ENCODE results near the gene DARS1.

DARS1 gene

DNA sequence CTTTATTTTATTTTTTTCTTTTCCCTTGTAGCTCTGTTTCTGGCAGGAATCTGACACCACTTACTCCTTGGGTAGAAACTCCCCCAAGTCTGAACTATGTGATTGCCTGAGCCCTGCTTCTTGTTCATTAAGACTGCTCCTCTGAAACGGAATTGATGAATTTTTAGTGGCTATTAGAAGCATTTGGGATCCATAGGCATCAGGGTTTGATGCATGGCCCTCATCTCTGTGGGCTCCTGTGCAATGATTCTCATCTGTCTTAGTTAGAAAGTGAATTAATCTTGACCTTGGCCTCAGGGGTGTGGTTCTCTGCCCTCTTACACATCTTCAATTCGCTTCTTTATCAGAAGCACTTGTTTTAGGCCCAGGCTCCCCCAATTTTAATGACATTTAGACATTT lies 31.0 kb upstream of the DARS1 start:
- no peaks in the 10 kb centered on the region for H3K79me2 ChIP-seq (ENCODE audit: control insufficient read depth, insufficient read depth, low read length, unreplicated experiment)
- no peaks in the 10 kb centered on the region for H3K36me3 ChIP-seq (ENCODE audit: insufficient read depth, low read length)
- no peak overlapping the region for H3K4me3 ChIP-seq (ENCODE audit: low read depth, low read length)
- no peak overlapping the region for H2AFZ ChIP-seq (ENCODE audit: low read length, unreplicated experiment)
- peaks cover 51% of the 10 kb centered on the region for H3K27me3 ChIP-seq (ENCODE audit: insufficient read depth, low read length)
- no peak overlapping the region for H3K27ac ChIP-seq (ENCODE audit: low read depth, low read length)
- H3K4me1 ChIP-seq (ENCODE audit: control insufficient read depth, insufficient read depth, low read length, unreplicated experiment): no peaks in the 10 kb centered on the region

GRCh38 chr2:136015699-136016098 lies 30.3 kb upstream of the DARS1 start:
- H3K27me3 ChIP-seq (ENCODE audit: insufficient read depth, low read length): peaks cover 46% of the 10 kb centered on the region
- no peaks in the 10 kb centered on the region for H3K4me1 ChIP-seq (ENCODE audit: control insufficient read depth, insufficient read depth, low read length, unreplicated experiment)
- H2AFZ ChIP-seq (ENCODE audit: low read length, unreplicated experiment): no peak overlapping the region

GRCh38 chr2:136014411-136014810 lies 29.0 kb upstream of the DARS1 start:
- no peak overlapping the region for H2AFZ ChIP-seq (ENCODE audit: low read length, unreplicated experiment)
- H3K27ac ChIP-seq (ENCODE audit: low read depth, low read length): no peak overlapping the region
- H3K27me3 ChIP-seq (ENCODE audit: insufficient read depth, low read length): peaks cover 39% of the 10 kb centered on the region
- H3K4me1 ChIP-seq (ENCODE audit: control insufficient read depth, insufficient read depth, low read length, unreplicated experiment): no peaks in the 10 kb centered on the region
- no peaks in the 10 kb centered on the region for H3K79me2 ChIP-seq (ENCODE audit: control insufficient read depth, insufficient read depth, low read length, unreplicated experiment)
- H3K36me3 ChIP-seq (ENCODE audit: insufficient read depth, low read length): no peaks in the 10 kb centered on the region
- H3K4me3 ChIP-seq (ENCODE audit: low read depth, low read length): no peak overlapping the region

More at GRCh38 chr2:136015699-136016098, 30.3 kb upstream of the DARS1 start:
- Histone ChIP-seq H3K36me3 (ENCODE audit: insufficient read depth, low read length) (no peaks in the 10 kb centered on the region), H3K4me3 (ENCODE audit: low read depth, low read length) (no peak overlapping the region), H3K27ac (ENCODE audit: low read depth, low read length) (no peak overlapping the region), H3K79me2 (ENCODE audit: control insufficient read depth, insufficient read depth, low read length, unreplicated experiment) (no peaks in the 10 kb centered on the region)

GRCh38 chr2:136013955-136014354 lies 28.5 kb upstream of the DARS1 start:
- H3K79me2 ChIP-seq (ENCODE audit: control insufficient read depth, insufficient read depth, low read length, unreplicated experiment): no peaks in the 10 kb centered on the region
- H3K27ac ChIP-seq (ENCODE audit: low read depth, low read length): no peak overlapping the region
- peaks cover 37% of the 10 kb centered on the region for H3K27me3 ChIP-seq (ENCODE audit: insufficient read depth, low read length)
- H3K4me3 ChIP-seq (ENCODE audit: low read depth, low read length): no peak overlapping the region
- H2AFZ ChIP-seq (ENCODE audit: low read length, unreplicated experiment): no peak overlapping the region
- H3K36me3 ChIP-seq (ENCODE audit: insufficient read depth, low read length): no peaks in the 10 kb centered on the region
- H3K4me1 ChIP-seq (ENCODE audit: control insufficient read depth, insufficient read depth, low read length, unreplicated experiment): no peaks in the 10 kb centered on the region

DNA sequence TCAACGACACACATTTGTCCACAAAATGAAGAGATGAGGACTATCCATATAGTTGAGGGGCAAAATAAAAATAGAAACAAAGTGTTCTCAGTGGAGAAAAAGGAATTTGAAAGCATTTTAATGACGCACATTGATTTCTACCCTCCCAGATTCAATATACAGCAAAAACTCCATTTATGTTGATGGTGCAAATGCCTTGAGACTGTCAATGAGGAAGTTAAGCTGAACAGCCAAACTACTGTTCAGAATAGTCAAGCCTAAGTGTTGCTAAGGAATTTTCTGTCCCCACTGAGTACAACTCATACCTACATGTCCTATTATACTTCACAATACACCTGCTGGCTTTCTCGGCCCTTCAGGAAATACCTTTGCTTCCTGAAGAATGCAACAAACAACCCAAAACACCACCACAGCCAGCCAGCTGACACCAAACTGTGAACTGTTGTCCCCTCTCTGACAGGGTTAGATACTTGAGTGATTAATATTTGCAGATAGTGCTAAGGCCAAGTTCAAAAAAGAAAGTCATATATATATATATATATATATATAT lies 27.8 kb upstream of the DARS1 start:
- Histone ChIP-seq H3K27me3 (ENCODE audit: insufficient read depth, low read length) (peaks cover 37% of the 10 kb centered on the region), H2AFZ (ENCODE audit: low read length, unreplicated experiment) (no peak overlapping the region), H3K27ac (ENCODE audit: low read depth, low read length) (no peak overlapping the region), H3K36me3 (ENCODE audit: insufficient read depth, low read length) (no peaks in the 10 kb centered on the region), H3K4me3 (ENCODE audit: low read depth, low read length) (no peak overlapping the region), H3K4me1 (ENCODE audit: control insufficient read depth, insufficient read depth, low read length, unreplicated experiment) (no peaks in the 10 kb centered on the region), H3K79me2 (ENCODE audit: control insufficient read depth, insufficient read depth, low read length, unreplicated experiment) (no peaks in the 10 kb centered on the region)

GRCh38 chr2:136012315-136012714 lies 26.9 kb upstream of the DARS1 start:
- Histone ChIP-seq H3K4me1 (ENCODE audit: control insufficient read depth, insufficient read depth, low read length, unreplicated experiment) (no peaks in the 10 kb centered on the region), H3K36me3 (ENCODE audit: insufficient read depth, low read length) (no peaks in the 10 kb centered on the region), H3K27me3 (ENCODE audit: insufficient read depth, low read length) (peaks cover 37% of the 10 kb centered on the region), H2AFZ (ENCODE audit: low read length, unreplicated experiment) (no peak overlapping the region), H3K27ac (ENCODE audit: low read depth, low read length) (no peak overlapping the region), H3K79me2 (ENCODE audit: control insufficient read depth, insufficient read depth, low read length, unreplicated experiment) (no peaks in the 10 kb centered on the region), H3K4me3 (ENCODE audit: low read depth, low read length) (no peak overlapping the region)

- Histone ChIP-seq H3K36me3 (ENCODE audit: insufficient read depth, low read length) (no peaks in the 10 kb centered on the region), H3K4me3 (ENCODE audit: low read depth, low read length) (no peak overlapping the region), H3K4me1 (ENCODE audit: control insufficient read depth, insufficient read depth, low read length, unreplicated experiment) (no peaks in the 10 kb centered on the region), H3K79me2 (ENCODE audit: control insufficient read depth, insufficient read depth, low read length, unreplicated experiment) (no peaks in the 10 kb centered on the region), H3K27ac (ENCODE audit: low read depth, low read length) (no peak overlapping the region), H2AFZ (ENCODE audit: low read length, unreplicated experiment) (no peak overlapping the region), H3K27me3 (ENCODE audit: insufficient read depth, low read length) (peaks cover 24% of the 10 kb centered on the region)
These were observed 24.7 kb upstream of the DARS1 start for GRCh38 chr2:136010126-136010525.

DNA sequence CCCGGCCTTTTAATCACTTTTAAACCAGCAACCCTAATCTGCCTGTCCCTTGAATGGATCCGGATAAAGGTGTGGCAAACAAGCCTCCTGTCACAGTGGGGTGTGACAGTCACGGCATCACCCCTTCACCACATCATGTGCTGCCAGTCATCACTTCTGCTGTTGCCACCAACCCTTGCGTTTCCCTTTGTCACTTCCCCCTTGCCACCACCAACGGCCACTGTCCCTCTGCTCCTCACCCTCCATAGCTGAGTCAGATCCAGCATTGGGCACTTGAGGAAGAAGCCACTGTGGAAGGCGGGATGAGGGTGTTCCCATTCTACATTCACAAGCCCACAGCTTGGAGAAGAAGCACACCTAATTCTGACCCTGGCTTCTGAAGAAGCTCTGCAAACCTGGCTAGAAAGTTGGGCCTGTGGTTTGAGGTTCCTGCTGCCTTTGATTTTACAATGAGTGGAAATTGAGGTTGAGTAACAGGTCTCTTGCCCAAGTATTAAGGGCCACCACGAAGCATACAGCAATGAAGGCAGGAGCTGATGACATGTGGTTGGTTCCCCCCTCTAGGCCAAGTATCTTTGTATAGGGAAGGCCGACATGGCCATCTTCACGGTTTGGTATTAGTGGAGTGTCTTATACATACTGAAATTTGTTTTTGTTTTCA lies 22.9 kb upstream of the DARS1 start:
- no peak overlapping the region for H3K27ac ChIP-seq (ENCODE audit: low read depth, low read length)
- no peaks in the 10 kb centered on the region for H3K79me2 ChIP-seq (ENCODE audit: control insufficient read depth, insufficient read depth, low read length, unreplicated experiment)
- no peaks in the 10 kb centered on the region for H3K4me1 ChIP-seq (ENCODE audit: control insufficient read depth, insufficient read depth, low read length, unreplicated experiment)
- H2AFZ ChIP-seq (ENCODE audit: low read length, unreplicated experiment): no peak overlapping the region
- H3K36me3 ChIP-seq (ENCODE audit: insufficient read depth, low read length): no peaks in the 10 kb centered on the region
- H3K4me3 ChIP-seq (ENCODE audit: low read depth, low read length): no peak overlapping the region
- peaks cover 11% of the 10 kb centered on the region for H3K27me3 ChIP-seq (ENCODE audit: insufficient read depth, low read length)

- no peaks in the 10 kb centered on the region for H3K27me3 ChIP-seq (ENCODE audit: insufficient read depth, low read length)
- H3K27ac ChIP-seq (ENCODE audit: low read depth, low read length): no peak overlapping the region
- H3K4me1 ChIP-seq (ENCODE audit: control insufficient read depth, insufficient read depth, low read length, unreplicated experiment): no peaks in the 10 kb centered on the region
- H3K4me3 ChIP-seq (ENCODE audit: low read depth, low read length): no peak overlapping the region
- H3K79me2 ChIP-seq (ENCODE audit: control insufficient read depth, insufficient read depth, low read length, unreplicated experiment): no peaks in the 10 kb centered on the region
- no peaks in the 10 kb centered on the region for H3K36me3 ChIP-seq (ENCODE audit: insufficient read depth, low read length)
- no peak overlapping the region for H2AFZ ChIP-seq (ENCODE audit: low read length, unreplicated experiment)
These were observed 21.2 kb upstream of the DARS1 start for GRCh38 chr2:136006658-136007057.

DNA sequence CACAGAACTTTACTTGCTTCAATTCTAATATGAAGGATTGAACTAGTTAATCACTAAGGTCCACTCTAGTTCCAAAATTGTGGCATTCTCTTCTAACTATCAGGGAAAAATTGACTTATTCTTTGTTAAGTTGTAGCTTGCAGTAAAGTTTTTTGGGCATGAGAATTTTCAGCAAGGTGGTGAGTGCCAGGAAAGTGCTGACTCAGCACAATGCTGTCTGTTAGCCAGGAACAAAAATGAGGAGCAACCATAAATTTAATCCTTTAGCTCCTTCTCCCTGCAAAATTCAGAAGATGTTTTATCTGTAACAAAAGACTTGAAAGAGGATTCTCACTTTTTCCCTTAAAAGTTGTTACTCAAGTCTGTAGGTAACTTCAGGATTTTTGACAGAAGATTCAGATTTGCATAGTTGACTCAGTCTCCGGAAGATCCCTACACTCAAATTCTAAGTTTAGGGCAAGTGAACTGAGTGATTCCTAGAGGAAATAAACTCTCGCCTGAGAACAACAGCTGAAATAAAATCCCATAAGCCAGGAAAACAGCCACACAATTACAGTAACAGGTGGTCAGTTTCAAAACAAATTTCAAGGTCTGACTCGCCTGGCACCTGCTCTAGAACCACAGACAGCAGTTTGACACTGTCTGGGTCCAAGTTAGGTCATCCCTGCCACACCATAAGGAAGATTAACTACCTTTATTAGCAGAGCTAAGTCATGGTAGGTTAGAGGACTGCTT lies 20.2 kb upstream of the DARS1 start:
- H3K27ac ChIP-seq (ENCODE audit: low read depth, low read length): no peak overlapping the region
- no peak overlapping the region for H3K4me3 ChIP-seq (ENCODE audit: low read depth, low read length)
- H3K79me2 ChIP-seq (ENCODE audit: control insufficient read depth, insufficient read depth, low read length, unreplicated experiment): no peaks in the 10 kb centered on the region
- no peaks in the 10 kb centered on the region for H3K27me3 ChIP-seq (ENCODE audit: insufficient read depth, low read length)
- no peaks in the 10 kb centered on the region for H3K36me3 ChIP-seq (ENCODE audit: insufficient read depth, low read length)
- no peaks in the 10 kb centered on the region for H3K4me1 ChIP-seq (ENCODE audit: control insufficient read depth, insufficient read depth, low read length, unreplicated experiment)
- H2AFZ ChIP-seq (ENCODE audit: low read length, unreplicated experiment): no peak overlapping the region

DNA sequence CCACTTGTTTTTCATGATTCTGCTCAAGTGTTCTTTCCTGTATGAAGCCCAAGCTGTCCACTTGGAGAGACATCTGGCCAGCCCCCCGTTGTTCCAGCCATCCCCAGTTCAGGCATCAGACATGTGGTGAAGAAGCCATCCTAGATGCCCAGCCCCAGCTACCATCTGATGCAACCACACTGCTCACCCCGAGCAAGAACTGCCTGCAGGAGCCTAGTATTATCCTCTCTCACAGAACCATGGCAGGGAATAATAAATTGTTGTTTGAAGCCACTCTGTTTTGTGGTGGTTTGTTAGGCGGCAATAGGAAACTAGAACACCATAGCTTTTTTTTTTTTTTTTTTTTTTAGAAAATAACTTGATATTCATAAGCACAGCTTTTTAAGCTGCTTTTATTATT lies 19.5 kb upstream of the DARS1 start:
- H3K27ac ChIP-seq (ENCODE audit: low read depth, low read length): no peak overlapping the region
- no peak overlapping the region for H2AFZ ChIP-seq (ENCODE audit: low read length, unreplicated experiment)
- no peaks in the 10 kb centered on the region for H3K4me1 ChIP-seq (ENCODE audit: control insufficient read depth, insufficient read depth, low read length, unreplicated experiment)
- H3K79me2 ChIP-seq (ENCODE audit: control insufficient read depth, insufficient read depth, low read length, unreplicated experiment): no peaks in the 10 kb centered on the region
- H3K36me3 ChIP-seq (ENCODE audit: insufficient read depth, low read length): no peaks in the 10 kb centered on the region
- no peak overlapping the region for H3K4me3 ChIP-seq (ENCODE audit: low read depth, low read length)
- H3K27me3 ChIP-seq (ENCODE audit: insufficient read depth, low read length): no peaks in the 10 kb centered on the region

Data from ACC112 (cell line).